SU-DHL-6 (cell line): ENCODE measurements around the gene SLC9A7.

Experiments
- H2AFZ ChIP-seq: fragments of 200-600 bp; sonication (generic); 2 replicates; pipeline ENCODE4 v1.6.1; 2014; ENCODE audit warnings: low read depth, mild to moderate bottlenecking, moderate library complexity, mixed read lengths, antibody characterized with exemption, low read length; ENCODE audit not compliant: severe bottlenecking
- H3F3A ChIP-seq: fragments of 200-600 bp; shearing (Covaris generic); 2 replicates; pipeline ENCODE4 v1.6.0; 2016; ENCODE audit warnings: antibody characterized with exemption, mild to moderate bottlenecking; ENCODE audit not compliant: insufficient read depth
- H3K27ac ChIP-seq: fragments of 200-600 bp; sonication (generic); 2 replicates; pipeline ENCODE4 v1.5.1; 2016; ENCODE audit warnings: low read depth, mild to moderate bottlenecking, low read length, moderate library complexity, mixed read lengths
- H3K27me3 ChIP-seq: fragments of 200-600 bp; sonication (generic), shearing (Covaris generic); 2 replicates; pipeline ENCODE4 v1.6.0; 2014; ENCODE audit warnings: mild to moderate bottlenecking, low read length
- H3K36me3 ChIP-seq: fragments of 200-600 bp; sonication (generic); 2 replicates; pipeline ENCODE4 v1.6.1; 2014; ENCODE audit warnings: mild to moderate bottlenecking, low read length, mixed read lengths
- H3K4me2 ChIP-seq: fragments of 300-600, 200-600 bp; shearing (Covaris generic), sonication (generic); 2 replicates; pipeline ENCODE4 v1.6.0; 2014; ENCODE audit warnings: low read length, low read depth, mild to moderate bottlenecking; ENCODE audit not compliant: poor library complexity, severe bottlenecking
- H3K4me3 ChIP-seq: fragments of 200-600 bp; sonication (generic); 2 replicates; pipeline ENCODE4 v1.5.1; 2014; ENCODE audit warnings: antibody characterized with exemption, low read length, mild to moderate bottlenecking, mixed read lengths; ENCODE audit not compliant: insufficient read depth, poor library complexity, severe bottlenecking
- H3K79me2 ChIP-seq: fragments of 200-600 bp; sonication (generic); 2 replicates; pipeline ENCODE4 v1.6.1; 2014; ENCODE audit warnings: mild to moderate bottlenecking, low read length, moderate library complexity; ENCODE audit not compliant: insufficient read depth
- H3K9ac ChIP-seq: fragments of 200-600 bp; sonication (generic); 2 replicates; pipeline ENCODE4 v1.7.0; 2014; ENCODE audit warnings: mild to moderate bottlenecking, low read length
- H3K9me2 ChIP-seq: fragments of 200-600 bp; sonication (generic); replicated peaks from 2 replicates; pipeline ENCODE4 v1.6.1; 2014; ENCODE audit warnings: low read length; ENCODE audit not compliant: insufficient read depth
- H3K9me3 ChIP-seq: fragments of 200-600 bp; sonication (generic); 2 replicates; pipeline ENCODE4 v1.6.1; 2014; ENCODE audit warnings: low read length, mixed read lengths; ENCODE audit not compliant: insufficient read depth
- H4K20me1 ChIP-seq: fragments of 200-600 bp; sonication (generic); 2 replicates; pipeline ENCODE4 v1.6.1; 2014; ENCODE audit warnings: low read depth, mild to moderate bottlenecking, antibody characterized with exemption, low read length, moderate library complexity, mixed read lengths
- EZH2phosphoT487 ChIP-seq: fragments of 200-600 bp; sonication (generic), shearing (Covaris generic); conservative IDR thresholded peaks from 2 replicates; pipeline ENCODE4 v1.6.1; 2018; ENCODE audit warnings: mild to moderate bottlenecking, antibody characterized with exemption, low read length, moderate library complexity, mixed read lengths
- TF ChIP-seq, protein P1 (sequence below): fragments of 200-600 bp; sonication (generic); IDR thresholded peaks from one replicate; pipeline ENCODE4 v1.5.1; 2017; ENCODE audit warnings: antibody characterized with exemption, mild to moderate bottlenecking, low read length, moderate library complexity; ENCODE audit not compliant: insufficient read depth, poor library complexity, severe bottlenecking

Gene SLC9A7

GRCh38 chrX:46676399-46677356 is 82.2 kb downstream of the SLC9A7 start:
- no peak overlapping the region for H3K9ac ChIP-seq
- H2AFZ ChIP-seq, result no peak overlapping the region
- H3K9me2 ChIP-seq, result no peaks in the 10 kb centered on the region
- H3F3A ChIP-seq, result no peaks in the 10 kb centered on the region
- H3K79me2 ChIP-seq, result peaks cover 11% of the 10 kb centered on the region; the same call in 1 of the 2 replicates
- H3K27me3 ChIP-seq, result no peaks in the 10 kb centered on the region
- H4K20me1 ChIP-seq, result no peaks in the 10 kb centered on the region
- H3K4me2 ChIP-seq, result no peak overlapping the region
- TF ChIP-seq EZH2phosphoT487, result no peak
- TF ChIP-seq, protein P1, sequence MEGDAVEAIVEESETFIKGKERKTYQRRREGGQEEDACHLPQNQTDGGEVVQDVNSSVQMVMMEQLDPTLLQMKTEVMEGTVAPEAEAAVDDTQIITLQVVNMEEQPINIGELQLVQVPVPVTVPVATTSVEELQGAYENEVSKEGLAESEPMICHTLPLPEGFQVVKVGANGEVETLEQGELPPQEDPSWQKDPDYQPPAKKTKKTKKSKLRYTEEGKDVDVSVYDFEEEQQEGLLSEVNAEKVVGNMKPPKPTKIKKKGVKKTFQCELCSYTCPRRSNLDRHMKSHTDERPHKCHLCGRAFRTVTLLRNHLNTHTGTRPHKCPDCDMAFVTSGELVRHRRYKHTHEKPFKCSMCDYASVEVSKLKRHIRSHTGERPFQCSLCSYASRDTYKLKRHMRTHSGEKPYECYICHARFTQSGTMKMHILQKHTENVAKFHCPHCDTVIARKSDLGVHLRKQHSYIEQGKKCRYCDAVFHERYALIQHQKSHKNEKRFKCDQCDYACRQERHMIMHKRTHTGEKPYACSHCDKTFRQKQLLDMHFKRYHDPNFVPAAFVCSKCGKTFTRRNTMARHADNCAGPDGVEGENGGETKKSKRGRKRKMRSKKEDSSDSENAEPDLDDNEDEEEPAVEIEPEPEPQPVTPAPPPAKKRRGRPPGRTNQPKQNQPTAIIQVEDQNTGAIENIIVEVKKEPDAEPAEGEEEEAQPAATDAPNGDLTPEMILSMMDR, result no peak
- H3K36me3 ChIP-seq, result peaks cover 11% of the 10 kb centered on the region; the same call in 1 of the 2 replicates
- H3K4me3 ChIP-seq, result no peak overlapping the region
- H3K27ac ChIP-seq, result no peak overlapping the region
- H3K9me3 ChIP-seq, result no peaks in the 10 kb centered on the region

- TF ChIP-seq, protein P1, result no peak
- no peak for TF ChIP-seq EZH2phosphoT487
- H3K9ac ChIP-seq, result no peak overlapping the region
- H3K4me2 ChIP-seq, result no peak overlapping the region
- no peaks in the 10 kb centered on the region for H3K27me3 ChIP-seq
- no peaks in the 10 kb centered on the region; the same call in 1 of the 2 replicates for H3K36me3 ChIP-seq
- no peak overlapping the region for H2AFZ ChIP-seq
- no peaks in the 10 kb centered on the region for H3K9me3 ChIP-seq
- no peak overlapping the region for H3K27ac ChIP-seq
- no peak overlapping the region for H3K4me3 ChIP-seq
- H3K9me2 ChIP-seq, result no peaks in the 10 kb centered on the region
- H4K20me1 ChIP-seq, result no peaks in the 10 kb centered on the region
- H3K79me2 ChIP-seq, result no peaks in the 10 kb centered on the region
- no peaks in the 10 kb centered on the region for H3F3A ChIP-seq
Observed at GRCh38 chrX:46673620-46674359, 85.1 kb downstream of the SLC9A7 start.

DNA sequence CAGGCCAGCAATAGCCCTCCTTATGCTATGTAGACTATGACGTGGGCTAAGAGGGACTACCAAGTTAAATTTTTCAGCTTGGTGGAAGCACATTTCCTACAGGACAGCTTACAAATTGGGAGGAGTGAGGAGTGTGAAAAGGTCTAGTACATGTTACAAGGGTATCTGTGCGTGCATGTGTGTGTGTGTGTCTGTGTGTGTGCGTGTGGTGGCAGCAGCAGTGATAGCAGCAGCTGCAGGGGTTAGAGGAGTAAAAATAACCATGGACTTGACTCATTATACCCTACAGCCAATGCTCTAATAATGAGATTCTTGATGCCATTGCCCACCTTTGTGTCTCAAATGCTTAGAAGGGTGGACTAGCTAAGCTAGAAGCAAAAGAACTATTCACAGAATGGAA is 88.6 kb downstream of the SLC9A7 start:
- Histone ChIP-seq H3K9ac (no peak overlapping the region), H3K27me3 (no peaks in the 10 kb centered on the region), H3K4me2 (no peak overlapping the region), H3K36me3 (0 out of 2 replicates have a peak, but pooled peaks cover 3% of the 10 kb centered on the region), H3K27ac (no peak overlapping the region), H4K20me1 (no peaks in the 10 kb centered on the region), H3K79me2 (no peaks in the 10 kb centered on the region), H3K4me3 (no peak overlapping the region), H2AFZ (no peak overlapping the region), H3K9me3 (no peaks in the 10 kb centered on the region), H3F3A (no peaks in the 10 kb centered on the region), H3K9me2 (no peaks in the 10 kb centered on the region)
- TF ChIP-seq, protein P1, result no peak
- no peak for TF ChIP-seq EZH2phosphoT487
